Lung (tissue), 12 donors: ENCODE measurements around the gene AP5Z1. TPM values are rescaled to one million over a fixed set of nuclear protein-coding genes. Genes with fewer than 3 reads are reported as not detected.
A peak's percentile ranks its signal among the peaks of the same experiment; 100 is the strongest.

Experiments used
- ATAC-seq: fragments of 200-7000 bp; cut with Tn5 transposase; one replicate; pipeline ENCODE4 v1.9.1; 2020; ENCODE audit warnings: moderate number of reproducible peaks; ENCODE audit not compliant: insufficient read depth, low FRiP score
- DNase-seq, 3 donors: peaks; one replicate each; pipeline ENCODE4 v3.0.0-alpha.2; 2013 to 2017
- H3K27ac ChIP-seq, 2 donors: one replicate each; pipeline ENCODE4 v1.5.1; 2013; ENCODE audit warnings: mild to moderate bottlenecking in 2 of 2, moderate library complexity in 2 of 2, control low read depth in 1 of 2, inconsistent platforms in 1 of 2, low read depth in 1 of 2, low read length in 1 of 2
- H3K27me3 ChIP-seq, 3 donors: one replicate each; pipeline ENCODE4 v1.5.1; 2013; ENCODE audit warnings: low read length in 2 of 3; ENCODE audit not compliant: control insufficient read depth in 3 of 3, insufficient read depth in 3 of 3
- H3K36me3 ChIP-seq, 4 donors: one replicate each; pipeline ENCODE4 v1.5.1; 2013; ENCODE audit warnings: low read length in 4 of 4, mild to moderate bottlenecking in 1 of 4, moderate library complexity in 1 of 4; ENCODE audit not compliant: control insufficient read depth in 4 of 4, insufficient read depth in 4 of 4
- H3K4me1 ChIP-seq, 5 donors: one replicate each; pipeline ENCODE4 v1.5.1; 2013; ENCODE audit warnings: low read length in 5 of 5, mild to moderate bottlenecking in 2 of 5, moderate library complexity in 1 of 5; ENCODE audit not compliant: control insufficient read depth in 5 of 5, insufficient read depth in 5 of 5
- H3K4me3 ChIP-seq: one replicate; pipeline ENCODE4 v1.5.1; 2013; ENCODE audit warnings: mild to moderate bottlenecking, control low read depth, moderate library complexity
- H3K9ac ChIP-seq, 2 donors: one replicate each; pipeline ENCODE4 v1.5.1; 2013; ENCODE audit warnings: low read length in 2 of 2, control low read depth in 1 of 2; ENCODE audit not compliant: insufficient read depth in 1 of 2
- H3K9me3 ChIP-seq, 4 donors: one replicate each; pipeline ENCODE4 v1.5.1; 2013; ENCODE audit warnings: low read length in 3 of 4, mild to moderate bottlenecking in 1 of 4, moderate library complexity in 1 of 4; ENCODE audit not compliant: control insufficient read depth in 4 of 4, insufficient read depth in 3 of 4
- CTCF ChIP-seq: IDR thresholded peaks from 2 replicates; pipeline ENCODE4 v1.5.1; 2012; ENCODE audit warnings: mild to moderate bottlenecking; ENCODE audit errors: control extremely low read depth, extremely low read depth
- WGBS, 2 donors: extraction: QIAGEN DNeasy Blood & Tissue Kit; methylation state at CpG; one replicate each; pipeline ENCODE4 v1.1.7; 2013; 5-methylcytosine and 5-hydroxymethylcytosine counted together
- polyA plus RNA-seq, 2 donors: library from polyadenylated mRNA; stranded (reverse); fragments of 200-250 nt; gene quantifications; one replicate each; pipeline ENCODE4 v1.2.1, GENCODE V29; 2013
- total RNA-seq, 2 donors: library from RNA; depleted of rRNA in 1 of 2; stranded (reverse); fragments of >200 nt in 1 of 2; gene quantifications; one replicate each; pipeline ENCODE4 v1.2.1, GENCODE V29; 2014 to 2021
- donor health status: control.
- donor health status: control.
- donor health status: Bipolar disorder and iron deficiency.
- donor health status: healthy.
- donor health status: DM: yes; HTN: yes; CAD: no.

Gene AP5Z1
- total and polyA plus RNA-seq, 4 donors, result 21.2 to 62.4 (median 59.3) TPM

GRCh38 chr7:4739528-4739992 is 35.9 kb upstream of the AP5Z1 start:
- ATAC-seq (no peak), DNase-seq (peak in 2 of 3 donors; percentile 60 to 65)
- H3K4me1 ChIP-seq, result peaks cover 9 to 31% (median 19%) of the 10 kb centered on the region in 5 donors

GRCh38 chr7:4740796-4741195 is 34.6 kb upstream of the AP5Z1 start:
- no peak overlapping the region for H3K4me3 ChIP-seq
- no peaks in the 10 kb centered on the region for H3K9me3 ChIP-seq
- H3K4me1 ChIP-seq, result peaks cover 6 to 39% (median 22%) of the 10 kb centered on the region in 5 donors
- WGBS, 2 donors, result 96 to 97% methylated on average over 22 of the region's 22 CpGs
- no peak overlapping the region for H3K9ac ChIP-seq
- H3K27ac ChIP-seq, result no peak overlapping the region
- no peak for TF ChIP-seq CTCF
- peaks cover 5 to 9% (median 9%) of the 10 kb centered on the region in 4 donors for H3K36me3 ChIP-seq
- H3K27me3 ChIP-seq, result no peaks in the 10 kb centered on the region
- DNase-seq (no peak), ATAC-seq (no peak)

More at GRCh38 chr7:4739528-4739992, 35.9 kb upstream of the AP5Z1 start:
- TF ChIP-seq CTCF, result no peak
- Histone ChIP-seq H3K4me3 (peak overlapping the region; percentile 1), H3K9me3 (no peaks in the 10 kb centered on the region), H3K36me3 (peaks cover 5 to 9% (median 9%) of the 10 kb centered on the region in 4 donors), H3K27ac (peak overlapping the region; percentile 71 to 91), H3K9ac (peak overlapping the region in 1 of 2 donors; percentile 59), H3K27me3 (no peaks in the 10 kb centered on the region)
- 27 to 58% methylated on average over 16 of the region's 16 CpGs for WGBS, 2 donors

GRCh38 chr7:4742051-4742573 is 33.3 kb upstream of the AP5Z1 start:
- Histone ChIP-seq H3K4me3 (no peak overlapping the region), H3K27me3 (no peaks in the 10 kb centered on the region), H3K27ac (no peak overlapping the region), H3K4me1 (peaks cover 9 to 52% (median 33%) of the 10 kb centered on the region in 5 donors), H3K36me3 (peaks cover 5 to 10% (median 9%) of the 10 kb centered on the region in 4 donors), H3K9me3 (no peaks in the 10 kb centered on the region), H3K9ac (no peak overlapping the region)
- ATAC-seq (no peak), DNase-seq (no peak)
- 91 to 92% methylated on average over 23 of the region's 23 CpGs for WGBS, 2 donors
- no peak for TF ChIP-seq CTCF
